Tibial nerve (tissue), 4 donors: ENCODE results near the gene TMEM143. TPM values are rescaled to one million over a fixed set of nuclear protein-coding genes. Genes with fewer than 3 reads are reported as not detected.

Experiments
- DNase-seq, 2 donors: peaks; one replicate each; pipeline ENCODE4 v3.0.0-alpha.2; 2019; ENCODE audit warnings: low spot score in 2 of 2
- H3K27ac ChIP-seq, 4 donors: fragments of 200-600 bp; sonication (generic) in 3 of 4; one replicate each; pipeline ENCODE4 v1.5.1; 2017 to 2019; ENCODE audit warnings: mild to moderate bottlenecking in 1 of 4
- H3K27me3 ChIP-seq, 2 donors: fragments of 200-600 bp; sonication (generic) in 1 of 2; one replicate each; pipeline versions ENCODE4 v1.5.1 to v1.6.0; 2017 to 2019
- H3K36me3 ChIP-seq, 3 donors: fragments of 200-600 bp; sonication (generic); one replicate each; pipeline ENCODE4 v1.5.1; 2018 to 2019
- H3K4me1 ChIP-seq, 4 donors: fragments of 200-600 bp; sonication (generic) in 3 of 4; one replicate each; pipeline ENCODE4 v1.5.1; 2017 to 2019
- H3K4me3 ChIP-seq, 4 donors: fragments of 200-600 bp; sonication (generic) in 3 of 4; one replicate each; pipeline ENCODE4 v1.5.1; 2017 to 2019; ENCODE audit warnings: mild to moderate bottlenecking in 1 of 4, moderate library complexity in 1 of 4
- H3K9me3 ChIP-seq, 4 donors: fragments of 200-600 bp; sonication (generic) in 3 of 4; one replicate each; pipeline ENCODE4 v1.5.1; 2017 to 2019
- CTCF ChIP-seq, 5 experiments: fragments of 200-600 bp in 3 of 5; fragments of 450-650 bp in 2 of 5; sonication (generic) in 3 of 5; IDR thresholded peaks; one replicate each; pipeline ENCODE4 v1.5.1; 2016 to 2019; ENCODE audit warnings: antibody characterized with exemption in 5 of 5, mild to moderate bottlenecking in 3 of 5, moderate library complexity in 2 of 5
- EP300 ChIP-seq, 2 donors: sonication (generic); formaldehyde crosslinking; IDR thresholded peaks; one replicate each; pipeline ENCODE4 v1.6.1; 2017; ENCODE audit warnings: antibody characterized with exemption in 2 of 2, mild to moderate bottlenecking in 1 of 2
- POLR2A ChIP-seq, 2 donors: fragments of 450-650 bp; IDR thresholded peaks; one replicate each; pipeline ENCODE4 v1.6.1; 2017; ENCODE audit warnings: antibody characterized with exemption in 2 of 2, mild to moderate bottlenecking in 2 of 2, moderate library complexity in 2 of 2
- WGBS, 2 donors: methylation state at CpG; one replicate each; pipeline ENCODE4 v1.1.5; 2018; 5-methylcytosine and 5-hydroxymethylcytosine counted together
- total RNA-seq, 4 donors: library from RNA; depleted of rRNA; stranded (reverse); fragments of >200 nt; gene quantifications; one replicate each; pipeline ENCODE4 v1.1.0, GENCODE V29; 2016

The TMEM143 gene
- total RNA-seq, 4 donors from 2014 or later: 8.3 to 14.4 (median 10.2) TPM

- H3K4me3 ChIP-seq: peak overlapping the region in 2 of 4 donors; percentile 45 to 49
- H3K27ac ChIP-seq: peak overlapping the region; percentile 58 to 89 (median 86)
- TF ChIP-seq EP300 (IDR thresholded peaks at IDR 0.05): no peak
- TF ChIP-seq POLR2A (IDR thresholded peaks at IDR 0.05): no peak
- TF ChIP-seq CTCF (IDR thresholded peaks at IDR 0.05): no peak
- WGBS, 2 donors: 56 to 61% methylated on average over 6 of the region's 6 CpGs
- DNase-seq: no peak
- no peaks in the 10 kb centered on the region for H3K27me3 ChIP-seq
- peaks cover 0 to 45% (median 0%) of the 10 kb centered on the region in 3 donors for H3K36me3 ChIP-seq
- H3K4me1 ChIP-seq: peaks cover 0 to 53% (median 17%) of the 10 kb centered on the region in 4 donors
- H3K9me3 ChIP-seq: no peaks in the 10 kb centered on the region
These were observed 31.4 kb downstream of the TMEM143 start for GRCh38 chr19:48332351-48332661.

GRCh38 chr19:48330012-48330681 lies 33.6 kb downstream of the TMEM143 start:
- H3K9me3 ChIP-seq: no peaks in the 10 kb centered on the region
- H3K27me3 ChIP-seq: no peaks in the 10 kb centered on the region
- peaks cover 0 to 43% (median 0%) of the 10 kb centered on the region in 3 donors for H3K36me3 ChIP-seq
- peak overlapping the region; percentile 77 to 94 (median 88) for H3K27ac ChIP-seq
- peaks cover 0 to 71% (median 28%) of the 10 kb centered on the region in 4 donors for H3K4me1 ChIP-seq
- peak; percentile 12 to 36 for TF ChIP-seq POLR2A (IDR thresholded peaks at IDR 0.05)
- TF ChIP-seq EP300 (IDR thresholded peaks at IDR 0.05): peak; percentile 32 to 77
- no peak for TF ChIP-seq CTCF (IDR thresholded peaks at IDR 0.05)
- WGBS, 2 donors: 29 to 42% methylated on average over 38 to 41 of the region's 41 CpGs
- DNase-seq: peak; percentile 28 to 32
- H3K4me3 ChIP-seq: peak overlapping the region; percentile 15 to 55 (median 34)

- Histone ChIP-seq H3K4me1 (peaks cover 0 to 79% (median 32%) of the 10 kb centered on the region in 4 donors), H3K36me3 (peaks cover 0 to 43% (median 0%) of the 10 kb centered on the region in 3 donors), H3K9me3 (no peaks in the 10 kb centered on the region), H3K4me3 (no peak overlapping the region), H3K27ac (peak overlapping the region; percentile 77 to 94 (median 88)), H3K27me3 (no peaks in the 10 kb centered on the region)
- WGBS, 2 donors: 71 to 73% methylated on average over 15 of the region's 15 CpGs
- TF ChIP-seq POLR2A (IDR thresholded peaks at IDR 0.05) (no peak), EP300 (IDR thresholded peaks at IDR 0.05) (no peak), CTCF (IDR thresholded peaks at IDR 0.05) (no peak)
- no peak for DNase-seq
These were observed 34.4 kb downstream of the TMEM143 start for GRCh38 chr19:48329167-48329891.

- WGBS, 2 donors: 2 to 3% methylated on average over 22 of the region's 22 CpGs
- peak; percentile 50 to 73 for TF ChIP-seq POLR2A (IDR thresholded peaks at IDR 0.05)
- peak in 1 of 2 donors; percentile 91 for TF ChIP-seq EP300 (IDR thresholded peaks at IDR 0.05)
- no peak for TF ChIP-seq CTCF (IDR thresholded peaks at IDR 0.05)
- Histone ChIP-seq H3K4me1 (peaks cover 2 to 84% (median 43%) of the 10 kb centered on the region in 4 donors), H3K27me3 (no peaks in the 10 kb centered on the region), H3K9me3 (no peaks in the 10 kb centered on the region), H3K36me3 (peaks cover 0 to 31% (median 0%) of the 10 kb centered on the region in 3 donors), H3K4me3 (peak within 1 kb of the TSS; percentile 41 to 63 (median 52)), H3K27ac (peak within 1 kb of the TSS; percentile 79 to 94 (median 91))
- DNase-seq: peak; percentile 69 to 79
These were observed 38.4 kb downstream of the TMEM143 start, which contains the start of gene EMP3 for GRCh38 chr19:48325265-48325910. TSS of gene EMP3 (plus strand) at chr19:48325552. CDS start at chr19:48326845, 1,293 bp downstream.
